ENCODE data around the gene C2CD2. TPM values are rescaled to one million over a fixed set of nuclear protein-coding genes. Genes with fewer than 3 reads are reported as not detected.
"Not testable (repeated sequence)": the region's sequence is repeated elsewhere in the genome, so short reads cannot be mapped to it uniquely, and the experiment has no call there.

The C2CD2 gene
- total and polyA plus RNA-seq, 2 donors (not counting 3 experiments of a cell fraction or from before 2014, with no cell fraction given), result 32.6 to 41.2 TPM

DNA sequence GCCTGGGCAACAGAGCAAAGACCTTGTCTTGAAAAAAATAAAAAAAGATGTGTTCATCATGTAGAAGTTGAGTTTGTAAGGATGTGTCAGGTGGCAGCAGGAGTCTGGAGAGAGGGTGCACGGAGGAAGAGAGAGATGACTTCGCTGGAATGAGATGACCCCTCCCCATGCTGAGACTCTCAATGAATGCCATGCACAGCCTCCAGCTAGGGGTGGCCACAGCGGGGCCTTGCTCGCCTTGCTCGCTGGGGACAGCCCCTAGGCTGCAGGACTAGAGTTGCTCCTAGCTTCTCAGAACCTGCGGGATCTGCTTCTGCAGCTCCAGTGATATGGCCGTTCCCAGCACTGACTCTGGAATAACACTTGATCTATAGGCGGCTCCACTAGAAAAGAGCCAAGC is 6.6 kb upstream of the C2CD2 start:
- POLR2A ChIA-PET, result no interaction called here
- TF ChIP-seq POLR2AphosphoS5 (IDR thresholded peaks at IDR 0.05; ENCODE audit: insufficient read depth, low read depth, low read length), result no peak
- TF ChIP-seq GATA2 (IDR thresholded peaks at IDR 0.05; ENCODE audit: insufficient read depth, insufficient read length, low read depth, low read length), result no peak
- TF ChIP-seq JUN (IDR thresholded peaks at IDR 0.05; ENCODE audit: borderline replicate concordance, insufficient read depth, insufficient read length, low read depth), result no peak
- TF ChIP-seq EZH2 (IDR thresholded peaks at IDR 0.05; ENCODE audit: borderline replicate concordance, low read depth, low read length, severe bottlenecking), result no peak
- TF ChIP-seq FOS (IDR thresholded peaks at IDR 0.05; ENCODE audit: borderline replicate concordance, insufficient read depth, low read length), result no peak
- no peak for TF ChIP-seq MYC (IDR thresholded peaks at IDR 0.05; ENCODE audit: low read depth, low read length)
- TF ChIP-seq, protein P1, sequence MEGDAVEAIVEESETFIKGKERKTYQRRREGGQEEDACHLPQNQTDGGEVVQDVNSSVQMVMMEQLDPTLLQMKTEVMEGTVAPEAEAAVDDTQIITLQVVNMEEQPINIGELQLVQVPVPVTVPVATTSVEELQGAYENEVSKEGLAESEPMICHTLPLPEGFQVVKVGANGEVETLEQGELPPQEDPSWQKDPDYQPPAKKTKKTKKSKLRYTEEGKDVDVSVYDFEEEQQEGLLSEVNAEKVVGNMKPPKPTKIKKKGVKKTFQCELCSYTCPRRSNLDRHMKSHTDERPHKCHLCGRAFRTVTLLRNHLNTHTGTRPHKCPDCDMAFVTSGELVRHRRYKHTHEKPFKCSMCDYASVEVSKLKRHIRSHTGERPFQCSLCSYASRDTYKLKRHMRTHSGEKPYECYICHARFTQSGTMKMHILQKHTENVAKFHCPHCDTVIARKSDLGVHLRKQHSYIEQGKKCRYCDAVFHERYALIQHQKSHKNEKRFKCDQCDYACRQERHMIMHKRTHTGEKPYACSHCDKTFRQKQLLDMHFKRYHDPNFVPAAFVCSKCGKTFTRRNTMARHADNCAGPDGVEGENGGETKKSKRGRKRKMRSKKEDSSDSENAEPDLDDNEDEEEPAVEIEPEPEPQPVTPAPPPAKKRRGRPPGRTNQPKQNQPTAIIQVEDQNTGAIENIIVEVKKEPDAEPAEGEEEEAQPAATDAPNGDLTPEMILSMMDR (IDR thresholded peaks at IDR 0.05; ENCODE audit: extremely low read depth in 1 of 2, insufficient read depth in 1 of 2, low read depth in 1 of 2, low read length in 2 of 2), result no peak
- no peak for TF ChIP-seq POLR2A (IDR thresholded peaks at IDR 0.05; ENCODE audit: low read depth, low read length)
- TF ChIP-seq, protein P2, sequence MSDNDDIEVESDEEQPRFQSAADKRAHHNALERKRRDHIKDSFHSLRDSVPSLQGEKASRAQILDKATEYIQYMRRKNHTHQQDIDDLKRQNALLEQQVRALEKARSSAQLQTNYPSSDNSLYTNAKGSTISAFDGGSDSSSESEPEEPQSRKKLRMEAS (IDR thresholded peaks at IDR 0.05; ENCODE audit: insufficient read depth, insufficient read length), result no peak

DNA sequence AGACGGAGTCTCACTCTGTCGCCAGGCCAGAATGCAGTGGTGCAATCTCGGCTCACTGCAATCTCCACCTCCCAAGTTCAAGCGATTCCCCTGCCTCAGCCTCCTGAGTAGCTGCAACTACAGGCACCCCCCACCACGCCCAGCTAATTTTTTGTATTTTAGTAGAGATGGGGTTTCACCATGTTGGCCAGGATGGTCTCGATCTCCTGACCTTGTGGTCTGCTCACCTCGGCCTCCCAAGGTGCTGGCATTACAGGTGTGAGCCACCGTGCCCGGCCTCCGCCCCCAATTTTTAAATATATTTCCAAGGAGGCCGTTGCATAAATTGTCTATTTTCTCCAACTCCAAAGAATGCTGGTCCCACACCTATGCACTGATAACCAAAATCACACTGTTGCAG is 5.9 kb upstream of the C2CD2 start:
- H3K79me2 ChIP-seq (ENCODE audit: control insufficient read depth, insufficient read depth, low read length); H3K4me3 ChIP-seq (replicated peaks in 1 of 3; ENCODE audit: insufficient read depth in 1 of 3, low read depth in 1 of 3, low read length in 3 of 3); H3K36me3 ChIP-seq (ENCODE audit: control insufficient read depth in 2 of 2, extremely low read depth in 1 of 2, insufficient read depth in 2 of 2, low read length in 2 of 2); POLR2A ChIA-PET; FAIRE-seq; H3K4me2 ChIP-seq (ENCODE audit: insufficient read depth, low read length); H2AFZ ChIP-seq (ENCODE audit: low read depth, low read length); dilution Hi-C loops (cut with MboI; ENCODE audit: extremely low pct_ligation_motif_present, low sequenced_read_pairs); H3K9me3 ChIP-seq (replicated peaks; ENCODE audit: control insufficient read depth, insufficient read depth, low read length); H3K9me1 ChIP-seq (replicated peaks; ENCODE audit: control insufficient read depth, extremely low read depth, insufficient read depth, low read length); H3K9ac ChIP-seq (replicated peaks; ENCODE audit: extremely low read depth, insufficient read depth, low read length); H3K27me3 ChIP-seq (ENCODE audit: control insufficient read depth in 2 of 2, insufficient read depth in 2 of 2, low read length in 2 of 2); BruUV-seq (replicated peaks); DNase-seq (ENCODE audit: low read depth, low spot score); H4K20me1 ChIP-seq (replicated peaks; ENCODE audit: control insufficient read depth, extremely low read depth, insufficient read depth, low read length): not testable (repeated sequence)
- peak overlapping the region; percentile 96 for H3K27ac ChIP-seq (ENCODE audit: insufficient read depth, low read depth, low read length)
- intact Hi-C loops (cut with micrococcal nuclease), result loop anchor here (2.0 to 5.0 kb wide), 3 partner anchors 81 to 263 kb away; partner anchors contain the start of gene PRDM15
- H3K4me1 ChIP-seq (ENCODE audit: control insufficient read depth, extremely low read depth, insufficient read depth, low read length), result peaks cover 48% of the 10 kb centered on the region
- CTCF ChIA-PET, result interaction anchor here (2.4 kb wide), 1 partner anchor 158 kb away, joined by 10 read pairs; no protein-coding TSS in a partner anchor

More for the DNA sequence above, 6.6 kb upstream of the C2CD2 start:
- Histone ChIP-seq H3K4me3 (replicated peaks in 1 of 3; ENCODE audit: insufficient read depth in 1 of 3, low read depth in 1 of 3, low read length in 3 of 3) (no peak overlapping the region), H3K27me3 (ENCODE audit: control insufficient read depth in 2 of 2, insufficient read depth in 2 of 2, low read length in 2 of 2) (no peaks in the 10 kb centered on the region), H3K9me1 (replicated peaks; ENCODE audit: control insufficient read depth, extremely low read depth, insufficient read depth, low read length) (no peaks in the 10 kb centered on the region), H4K20me1 (replicated peaks; ENCODE audit: control insufficient read depth, extremely low read depth, insufficient read depth, low read length) (no peaks in the 10 kb centered on the region), H3K9me3 (replicated peaks; ENCODE audit: control insufficient read depth, insufficient read depth, low read length) (no peaks in the 10 kb centered on the region), H2AFZ (ENCODE audit: low read depth, low read length) (no peak overlapping the region), H3K4me1 (ENCODE audit: control insufficient read depth, extremely low read depth, insufficient read depth, low read length) (peaks cover 48% of the 10 kb centered on the region), H3K36me3 (ENCODE audit: control insufficient read depth in 2 of 2, extremely low read depth in 1 of 2, insufficient read depth in 2 of 2, low read length in 2 of 2) (no peaks in the 10 kb centered on the region), H3K79me2 (ENCODE audit: control insufficient read depth, insufficient read depth, low read length) (no peaks in the 10 kb centered on the region), H3K4me2 (ENCODE audit: insufficient read depth, low read length) (no peak overlapping the region), H3K27ac (ENCODE audit: insufficient read depth, low read depth, low read length) (peak overlapping the region; percentile 81), H3K9ac (replicated peaks; ENCODE audit: extremely low read depth, insufficient read depth, low read length) (peak overlapping the region; percentile 5)
- BruUV-seq (replicated peaks), result no TSS peak
- dilution Hi-C loops (cut with MboI; ENCODE audit: extremely low pct_ligation_motif_present, low sequenced_read_pairs) (no loop called here), intact Hi-C loops (cut with micrococcal nuclease) (no loop called here)
- CTCF ChIA-PET, result interaction anchor here (1.1 to 2.4 kb wide), 4 partner anchors 27 to 157 kb away, joined by 4 to 10 read pairs (median 6); partner anchors contain the start of gene ZBTB21
- FAIRE-seq (no peak), DNase-seq (ENCODE audit: low read depth, low spot score) (no peak)

Data from endothelial cell of umbilical vein (primary cell).